ENCODE data around the gene HOXD13. TPM values are rescaled to one million over a fixed set of nuclear protein-coding genes. Genes with fewer than 3 reads are reported as not detected.

HOXD13 gene
- total and polyA plus RNA-seq, 2 donors (not counting 1 experiment from before 2014, with no cell fraction given), result not detected

GRCh38 chr2:176100547-176101140 is 8.1 kb downstream of the HOXD13 start:
- Histone ChIP-seq H3K4me3 (replicated peaks in 1 of 4; ENCODE audit: control extremely low read depth in 1 of 4, insufficient read depth in 1 of 4, low read depth in 3 of 4, low read length in 4 of 4) (no peak overlapping the region), H3K27me3 (ENCODE audit: control insufficient read depth, insufficient read depth, low read length) (peaks cover 90% of the 10 kb centered on the region), H3K27ac (ENCODE audit: insufficient read depth, low read length) (no peak overlapping the region), H3K36me3 (ENCODE audit: control insufficient read depth, insufficient read depth, low read length) (no peaks in the 10 kb centered on the region), H3K4me2 (ENCODE audit: extremely low read depth, insufficient read depth, low read length) (no peak overlapping the region), H2AFZ (ENCODE audit: low read length) (no peak overlapping the region), H3K9ac (ENCODE audit: insufficient read depth, low read length) (no peak overlapping the region), H3K79me2 (ENCODE audit: control insufficient read depth, insufficient read depth, low read length) (no peaks in the 10 kb centered on the region), H3K4me1 (ENCODE audit: control insufficient read depth, extremely low read depth, insufficient read depth, low read length) (no peaks in the 10 kb centered on the region), H3K9me3 (ENCODE audit: control insufficient read depth, insufficient read depth, low read depth, low read length) (no peaks in the 10 kb centered on the region), H4K20me1 (ENCODE audit: control insufficient read depth, extremely low read depth, insufficient read depth, low read length) (no peaks in the 10 kb centered on the region)
- DNase-seq (ENCODE audit: low read depth in 2 of 2), result no peak
- TF ChIP-seq EZH2 (IDR thresholded peaks at IDR 0.05; ENCODE audit: low read length, missing control alignments) (peak; percentile 9), CTCF (conservative IDR thresholded peaks at IDR 0.05 in 1 of 2, IDR thresholded peaks at IDR 0.05 in 1 of 2; ENCODE audit: low read depth in 1 of 2, low read length in 2 of 2) (no peak)

- no peak overlapping the region for H2AFZ ChIP-seq (ENCODE audit: low read length)
- TF ChIP-seq EZH2 (IDR thresholded peaks at IDR 0.05; ENCODE audit: low read length, missing control alignments) (no peak), CTCF (conservative IDR thresholded peaks at IDR 0.05 in 1 of 2, IDR thresholded peaks at IDR 0.05 in 1 of 2; ENCODE audit: low read depth in 1 of 2, low read length in 2 of 2) (no peak)
- no peak overlapping the region for H3K4me3 ChIP-seq (replicated peaks in 1 of 4; ENCODE audit: control extremely low read depth in 1 of 4, insufficient read depth in 1 of 4, low read depth in 3 of 4, low read length in 4 of 4)
- no peaks in the 10 kb centered on the region for H4K20me1 ChIP-seq (ENCODE audit: control insufficient read depth, extremely low read depth, insufficient read depth, low read length)
- no peak overlapping the region for H3K4me2 ChIP-seq (ENCODE audit: extremely low read depth, insufficient read depth, low read length)
- no peak overlapping the region for H3K9ac ChIP-seq (ENCODE audit: insufficient read depth, low read length)
- no peaks in the 10 kb centered on the region for H3K79me2 ChIP-seq (ENCODE audit: control insufficient read depth, insufficient read depth, low read length)
- H3K27me3 ChIP-seq (ENCODE audit: control insufficient read depth, insufficient read depth, low read length), result peaks cover 93% of the 10 kb centered on the region
- no peaks in the 10 kb centered on the region for H3K4me1 ChIP-seq (ENCODE audit: control insufficient read depth, extremely low read depth, insufficient read depth, low read length)
- H3K36me3 ChIP-seq (ENCODE audit: control insufficient read depth, insufficient read depth, low read length), result no peaks in the 10 kb centered on the region
- no peaks in the 10 kb centered on the region for H3K9me3 ChIP-seq (ENCODE audit: control insufficient read depth, insufficient read depth, low read depth, low read length)
- H3K27ac ChIP-seq (ENCODE audit: insufficient read depth, low read length), result no peak overlapping the region
- no peak for DNase-seq (ENCODE audit: low read depth in 2 of 2)
Observed at GRCh38 chr2:176101216-176101830, 8.8 kb downstream of the HOXD13 start.

DNA sequence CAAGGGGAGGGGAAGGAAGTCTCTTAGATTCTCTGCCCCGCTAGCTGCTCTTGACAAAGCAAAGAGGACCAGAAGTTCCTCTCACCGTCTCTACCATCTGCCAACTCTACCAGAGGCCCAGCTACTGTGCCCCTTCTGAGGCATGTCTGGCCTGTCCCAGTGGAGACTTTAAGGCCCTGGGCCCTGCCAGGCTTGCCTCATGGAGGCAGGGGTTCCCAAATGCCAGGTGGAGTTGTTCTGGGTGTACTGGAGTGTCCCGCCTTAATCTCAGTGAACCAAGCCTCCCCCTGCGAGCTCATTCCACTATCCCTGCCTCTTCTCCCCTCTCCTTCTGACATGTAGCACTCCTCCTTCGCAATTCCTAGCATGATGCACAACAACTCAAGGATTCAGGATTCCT is 9.3 kb downstream of the HOXD13 start:
- Histone ChIP-seq H3K36me3 (ENCODE audit: control insufficient read depth, insufficient read depth, low read length) (no peaks in the 10 kb centered on the region), H3K79me2 (ENCODE audit: control insufficient read depth, insufficient read depth, low read length) (no peaks in the 10 kb centered on the region), H3K4me3 (replicated peaks in 1 of 4; ENCODE audit: control extremely low read depth in 1 of 4, insufficient read depth in 1 of 4, low read depth in 3 of 4, low read length in 4 of 4) (no peak overlapping the region), H3K27me3 (ENCODE audit: control insufficient read depth, insufficient read depth, low read length) (peaks cover 89% of the 10 kb centered on the region), H3K4me2 (ENCODE audit: extremely low read depth, insufficient read depth, low read length) (no peak overlapping the region), H2AFZ (ENCODE audit: low read length) (no peak overlapping the region), H3K4me1 (ENCODE audit: control insufficient read depth, extremely low read depth, insufficient read depth, low read length) (no peaks in the 10 kb centered on the region), H4K20me1 (ENCODE audit: control insufficient read depth, extremely low read depth, insufficient read depth, low read length) (no peaks in the 10 kb centered on the region), H3K27ac (ENCODE audit: insufficient read depth, low read length) (no peak overlapping the region), H3K9ac (ENCODE audit: insufficient read depth, low read length) (no peak overlapping the region), H3K9me3 (ENCODE audit: control insufficient read depth, insufficient read depth, low read depth, low read length) (no peaks in the 10 kb centered on the region)
- no peak for DNase-seq (ENCODE audit: low read depth in 2 of 2)
- TF ChIP-seq EZH2 (IDR thresholded peaks at IDR 0.05; ENCODE audit: low read length, missing control alignments) (no peak), CTCF (conservative IDR thresholded peaks at IDR 0.05 in 1 of 2, IDR thresholded peaks at IDR 0.05 in 1 of 2; ENCODE audit: low read depth in 1 of 2, low read length in 2 of 2) (no peak)

All from fibroblast of lung (primary cell).